Non-pigmented ciliary epithelial cell (primary cell): ENCODE data around the gene MSH4.
"Not testable (repeated sequence)": the region's sequence is repeated elsewhere in the genome, so short reads cannot be mapped to it uniquely, and the experiment has no call there.

Experiments
- DNase-seq: peaks from one replicate; pipeline ENCODE4 v3.0.0-alpha.2; 2010; ENCODE audit warnings: low read depth

Gene MSH4

GRCh38 chr1:75796376-75797272, at the start of gene MSH4:
TSS of gene MSH4 (plus strand) at chr1:75796882. CDS start at chr1:75796986, 104 bp downstream.
- no peak for DNase-seq

GRCh38 chr1:75757210-75757609, 39.5 kb upstream of the MSH4 start:
- DNase-seq: not testable (repeated sequence)

GRCh38 chr1:75758543-75758942, 38.1 kb upstream of the MSH4 start:
- not testable (repeated sequence) for DNase-seq

- no peak for DNase-seq
Measured at GRCh38 chr1:75764057-75764655, 32.5 kb upstream of the MSH4 start.

GRCh38 chr1:75765697-75766355, 30.9 kb upstream of the MSH4 start:
- DNase-seq: peak; percentile 78

- DNase-seq: no peak
Measured at GRCh38 chr1:75768016-75768415, 28.7 kb upstream of the MSH4 start.

- no peak for DNase-seq
Measured at GRCh38 chr1:75770761-75771160, 25.9 kb upstream of the MSH4 start.

- DNase-seq: no peak
Measured at GRCh38 chr1:75771978-75772377, 24.7 kb upstream of the MSH4 start.

- DNase-seq: not testable (repeated sequence)
Measured at GRCh38 chr1:75777812-75778211, 18.9 kb upstream of the MSH4 start.

- not testable (repeated sequence) for DNase-seq
Measured at GRCh38 chr1:75778694-75779093, 18.0 kb upstream of the MSH4 start.

GRCh38 chr1:75780183-75780582, 16.5 kb upstream of the MSH4 start:
- DNase-seq: not testable (repeated sequence)

GRCh38 chr1:75783920-75784319, 12.8 kb upstream of the MSH4 start:
- DNase-seq: not testable (repeated sequence)

- no peak for DNase-seq
Measured at GRCh38 chr1:75785320-75785982, 11.2 kb upstream of the MSH4 start.

- peak; percentile 89 for DNase-seq
Measured at GRCh38 chr1:75785983-75786853, 10.5 kb upstream of the MSH4 start, which contains the start of gene RABGGTB. TSS of gene RABGGTB (plus strand) at chr1:75786256. CDS start at chr1:75786272, 16 bp downstream.

- DNase-seq: no peak
Measured at GRCh38 chr1:75786901-75787493, 9.7 kb upstream of the MSH4 start.

- no peak for DNase-seq
Measured at GRCh38 chr1:75787524-75787923, 9.2 kb upstream of the MSH4 start.

GRCh38 chr1:75789988-75790387, 6.7 kb upstream of the MSH4 start:
- no peak for DNase-seq

GRCh38 chr1:75791022-75791421, 5.7 kb upstream of the MSH4 start:
- no peak for DNase-seq

- DNase-seq: no peak
Measured at GRCh38 chr1:75792091-75792490, 4.6 kb upstream of the MSH4 start.

GRCh38 chr1:75794382-75794781, 2.3 kb upstream of the MSH4 start:
- no peak for DNase-seq

GRCh38 chr1:75795703-75796193, 934 bp upstream of the MSH4 start:
- no peak for DNase-seq
